Fibroblast of skin of abdomen (primary cell): ENCODE measurements around the gene TOX2.

Source experiments
- DNase-seq: peaks from one replicate; pipeline ENCODE4 v3.0.0-alpha.2; 2013

TOX2 gene

DNA sequence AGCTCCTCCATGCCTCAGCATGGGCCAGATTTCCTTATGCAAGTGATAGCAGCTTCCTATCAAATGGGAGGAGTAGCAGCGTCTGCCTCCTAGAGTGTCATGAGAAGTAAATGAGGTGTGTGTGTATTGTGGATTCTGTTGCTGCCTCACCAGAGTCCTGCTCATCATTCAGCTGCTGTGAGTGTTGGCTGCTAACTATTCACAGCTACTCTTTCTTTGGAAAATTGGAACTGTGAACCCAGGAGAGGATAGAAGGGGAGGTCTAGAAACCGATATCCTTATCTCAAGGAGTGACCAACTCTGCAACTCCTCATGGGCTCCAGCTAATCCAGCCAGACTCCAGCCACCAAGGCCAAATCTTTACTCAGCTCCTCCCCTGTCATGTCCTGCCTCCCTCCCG is 63.3 kb downstream of the TOX2 start:
- no peak for DNase-seq

GRCh38 chr20:43979576-43980105 is 65.0 kb downstream of the TOX2 start:
- DNase-seq: no peak

DNA sequence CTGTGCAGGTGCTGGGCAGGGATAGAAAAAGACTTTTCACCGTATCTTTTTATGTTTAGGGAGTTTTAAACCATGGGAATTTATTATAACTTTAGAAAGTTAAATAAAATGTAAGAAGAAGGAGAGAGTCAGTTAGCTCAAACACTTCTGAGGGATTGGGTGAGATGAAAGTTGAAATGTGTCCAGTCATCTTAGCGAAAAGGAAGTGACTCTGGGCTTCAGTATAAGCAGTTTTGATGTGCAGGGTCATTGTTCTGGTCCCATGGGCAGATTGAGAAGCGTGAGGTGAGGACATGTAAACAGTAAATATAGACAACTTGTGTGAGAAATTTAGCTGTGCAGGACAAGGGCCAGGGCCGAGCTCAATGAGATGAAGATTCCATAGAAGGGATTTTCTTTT is 66.9 kb downstream of the TOX2 start:
- no peak for DNase-seq

DNA sequence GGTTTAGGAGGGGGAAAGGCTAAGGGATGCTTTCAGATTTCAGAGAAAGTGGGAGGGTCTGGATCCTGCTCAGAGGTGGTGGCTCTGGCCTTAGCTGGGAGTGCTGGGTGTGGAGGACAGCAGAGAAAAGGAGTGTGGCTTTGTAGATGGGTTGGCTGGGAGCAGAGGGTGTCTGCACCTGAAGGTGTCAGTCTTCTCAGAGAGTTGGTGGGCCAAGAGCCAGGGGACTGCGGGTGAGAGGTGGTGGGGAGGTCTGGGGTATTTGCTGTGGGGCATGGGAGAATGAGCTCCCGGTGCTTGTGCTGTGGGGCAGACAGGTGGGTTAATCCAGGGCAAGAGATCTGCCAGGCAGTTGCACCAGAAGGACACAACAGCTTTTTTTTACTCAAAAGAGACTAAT is 67.4 kb downstream of the TOX2 start:
- DNase-seq: no peak

DNA sequence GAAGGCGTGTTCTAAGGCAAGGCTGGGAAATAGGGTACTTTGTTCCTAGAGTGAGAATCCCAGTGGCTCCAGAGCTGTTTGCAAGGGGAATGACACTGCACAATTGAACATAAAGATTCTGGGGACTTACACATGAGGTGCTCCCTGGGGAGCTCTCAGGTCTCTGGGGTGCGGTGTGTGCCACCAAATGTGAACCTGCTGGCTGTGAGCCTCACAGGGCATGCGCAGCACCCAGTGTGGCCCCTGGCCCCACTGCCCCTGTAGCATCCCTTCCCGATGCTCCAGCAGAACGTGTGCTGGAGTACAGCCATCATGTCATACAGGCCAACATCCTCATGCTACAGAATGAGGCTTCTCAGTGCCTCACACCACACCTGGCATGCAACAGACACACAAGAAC is 68.2 kb downstream of the TOX2 start:
- no peak for DNase-seq

GRCh38 chr20:43983359-43983758 is 68.7 kb downstream of the TOX2 start:
- DNase-seq: no peak

- DNase-seq: no peak
Measured at GRCh38 chr20:43983904-43984361, 69.3 kb downstream of the TOX2 start.

DNA sequence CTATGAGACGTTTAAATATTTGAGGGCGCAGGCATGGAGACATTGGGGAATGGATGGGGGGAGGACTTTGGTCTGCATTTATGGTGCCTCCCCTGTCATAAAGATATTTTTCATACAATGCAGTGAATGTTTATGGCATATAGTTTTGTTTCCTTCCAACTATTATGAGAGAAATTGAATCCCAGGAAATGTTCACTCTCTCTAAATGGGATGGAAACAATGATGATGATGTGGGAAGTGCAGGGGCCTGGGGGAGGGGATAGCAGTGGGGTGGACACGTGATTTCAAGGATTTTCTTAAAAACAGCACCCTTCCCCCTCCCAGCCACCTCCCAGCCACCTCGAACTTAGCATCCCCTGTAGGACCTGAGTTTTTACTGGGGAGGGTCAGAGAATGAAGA is 69.9 kb downstream of the TOX2 start:
- no peak for DNase-seq

DNA sequence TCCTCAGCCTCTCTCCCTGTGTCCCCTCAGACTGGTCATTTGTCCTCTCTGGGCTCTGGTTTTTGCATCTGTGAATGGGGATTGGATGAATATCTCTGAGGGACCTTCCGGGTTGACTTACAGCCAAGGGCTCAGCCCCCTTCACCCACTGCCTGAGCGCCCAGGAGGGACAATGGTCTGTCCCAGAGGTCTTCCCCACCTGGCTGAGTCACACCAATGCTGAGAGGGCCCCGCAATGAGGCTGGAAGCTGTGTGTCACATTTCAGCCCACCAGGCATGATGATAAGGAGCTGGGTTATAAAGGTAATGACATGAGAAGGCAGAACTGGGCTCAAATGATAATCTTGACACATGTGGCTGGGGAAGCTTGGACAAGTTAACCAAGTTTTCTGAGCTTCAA is 70.5 kb downstream of the TOX2 start:
- DNase-seq: no peak

GRCh38 chr20:43985608-43986316 is 71.1 kb downstream of the TOX2 start:
- DNase-seq: no peak

DNA sequence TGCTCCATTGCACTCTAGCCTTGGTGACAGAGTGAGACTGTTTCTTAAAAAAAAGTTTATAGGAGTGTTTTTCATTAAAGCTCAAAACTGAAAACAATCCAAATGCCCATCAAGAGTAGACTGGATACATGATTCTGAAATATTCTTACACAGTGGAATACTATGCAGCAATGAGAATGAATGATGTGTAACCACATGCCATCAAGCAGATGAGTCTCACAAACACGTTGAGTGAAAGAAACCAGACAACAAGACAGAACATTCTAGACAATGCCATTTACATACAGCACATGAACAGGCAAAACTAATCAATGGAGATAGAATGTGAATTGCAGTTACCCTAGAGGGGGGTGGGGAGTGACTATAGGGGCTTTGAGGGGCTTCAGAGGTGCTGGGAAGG is 72.4 kb downstream of the TOX2 start:
- no peak for DNase-seq

GRCh38 chr20:43987531-43987930 is 72.9 kb downstream of the TOX2 start:
- no peak for DNase-seq

GRCh38 chr20:43988451-43988850 is 73.8 kb downstream of the TOX2 start:
- no peak for DNase-seq

DNA sequence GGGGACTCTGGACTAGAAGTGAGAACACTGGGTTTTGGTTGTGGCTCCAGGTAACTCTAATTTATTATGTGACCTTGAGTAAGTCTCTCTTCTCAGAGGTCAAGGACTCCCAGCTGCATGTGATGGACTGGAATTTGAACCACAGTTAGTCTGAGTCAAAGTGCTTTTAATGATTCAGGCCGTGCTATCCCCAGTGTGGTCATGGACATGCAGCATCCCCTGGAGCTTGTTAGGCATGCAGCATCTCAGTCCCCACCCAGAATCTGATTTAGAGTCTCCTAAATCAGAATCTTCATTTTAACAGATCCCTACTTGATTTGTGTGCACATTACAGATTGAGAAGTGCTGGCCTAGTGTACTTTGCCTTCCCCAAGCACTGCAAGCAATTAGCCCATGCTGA is 74.2 kb downstream of the TOX2 start:
- DNase-seq: peak; percentile 56

DNA sequence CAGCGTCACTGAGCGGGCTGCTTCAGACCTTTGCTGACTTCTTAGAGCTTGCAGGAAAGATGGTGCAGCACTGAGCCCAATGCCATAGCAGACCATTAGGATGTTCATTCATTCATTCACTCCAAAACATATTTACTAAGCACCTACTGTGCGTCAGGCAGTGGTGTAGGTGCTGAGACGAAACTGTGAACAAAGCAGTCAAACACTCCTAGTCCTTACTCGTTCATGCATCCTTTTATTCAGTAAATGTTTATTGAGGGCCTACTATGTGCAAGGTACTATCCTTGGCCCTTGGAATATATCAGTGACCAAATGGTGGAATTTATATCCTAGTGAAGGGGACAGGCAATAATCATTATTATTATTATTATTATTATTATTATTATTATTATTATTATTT is 76.6 kb downstream of the TOX2 start:
- no peak for DNase-seq

- DNase-seq: no peak
Measured at GRCh38 chr20:43991982-43992381, 77.3 kb downstream of the TOX2 start.

DNA sequence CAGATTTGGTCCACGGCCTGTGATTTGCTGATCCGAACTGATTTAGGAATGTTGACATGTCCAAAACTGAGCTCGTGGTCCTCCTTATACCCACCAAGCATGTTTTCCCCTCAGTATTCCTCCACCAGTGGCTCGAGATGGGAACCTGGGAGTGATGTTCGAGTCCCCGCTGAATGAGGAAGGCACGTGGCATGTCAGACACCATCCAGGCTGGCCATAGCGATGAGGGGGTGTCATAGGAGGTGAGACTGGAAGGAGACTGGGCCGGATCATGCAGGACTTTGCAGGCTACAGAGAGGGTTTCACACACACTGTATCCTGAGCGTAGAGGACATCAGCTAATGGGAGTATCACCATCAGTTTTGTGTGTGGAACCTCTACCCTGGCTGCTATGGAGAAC is 78.2 kb downstream of the TOX2 start:
- no peak for DNase-seq

DNA sequence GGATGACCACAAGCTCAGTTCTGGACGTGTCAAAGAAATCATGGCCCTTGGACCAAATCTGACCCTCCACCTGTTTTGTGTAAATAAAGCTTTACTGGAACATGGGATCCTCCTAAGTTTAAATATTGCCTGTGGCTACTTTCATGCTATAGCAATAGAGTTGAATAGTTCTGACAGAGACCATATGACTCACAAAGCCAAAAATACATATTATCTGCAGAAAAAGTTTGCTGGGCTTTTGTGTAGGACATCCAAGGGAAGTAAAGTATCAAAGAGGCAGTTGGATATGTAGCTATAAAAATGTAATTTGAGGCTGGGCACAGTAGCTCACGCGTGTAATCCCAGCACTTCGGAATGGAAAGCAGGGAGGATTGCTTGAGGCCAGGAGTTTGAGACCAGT is 78.9 kb downstream of the TOX2 start:
- peak; percentile 38 for DNase-seq

- peak; percentile 38 for DNase-seq
Measured at GRCh38 chr20:43994486-43995100, 79.9 kb downstream of the TOX2 start.

- DNase-seq: no peak
Measured at GRCh38 chr20:43995645-43996044, 81.0 kb downstream of the TOX2 start.

DNA sequence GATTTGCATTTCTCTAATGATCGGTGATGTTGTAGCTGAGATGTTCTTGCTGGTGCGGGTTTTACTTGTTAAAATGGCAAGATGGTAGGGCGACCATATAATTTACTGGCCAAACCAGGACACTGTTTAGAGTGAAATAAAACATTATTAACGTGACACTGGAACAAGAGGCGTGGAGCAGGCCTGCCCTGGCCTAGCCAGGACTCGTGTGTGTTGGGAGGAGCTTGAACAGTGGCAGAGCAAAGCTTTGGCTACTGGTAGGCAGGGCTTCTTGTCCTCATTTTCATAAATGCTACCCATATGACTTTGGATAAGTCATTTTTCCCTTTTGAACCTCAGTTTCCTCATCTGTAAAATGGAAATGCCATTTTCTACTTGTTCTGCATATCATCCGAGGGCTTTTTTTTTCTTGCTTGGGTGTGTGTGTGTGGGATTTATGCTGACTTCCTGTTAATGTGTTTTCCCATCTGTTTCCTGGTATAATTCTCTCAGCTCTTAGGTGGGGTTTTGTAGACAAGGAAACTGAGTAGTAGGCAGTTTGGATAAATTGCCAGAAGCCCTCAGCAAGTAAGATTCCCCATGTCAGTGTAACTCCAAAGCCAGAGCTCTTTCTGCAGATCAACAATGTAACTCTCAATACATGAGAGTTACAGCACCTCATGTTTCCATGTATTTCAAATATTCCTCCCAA is 81.7 kb downstream of the TOX2 start:
- no peak for DNase-seq

DNA sequence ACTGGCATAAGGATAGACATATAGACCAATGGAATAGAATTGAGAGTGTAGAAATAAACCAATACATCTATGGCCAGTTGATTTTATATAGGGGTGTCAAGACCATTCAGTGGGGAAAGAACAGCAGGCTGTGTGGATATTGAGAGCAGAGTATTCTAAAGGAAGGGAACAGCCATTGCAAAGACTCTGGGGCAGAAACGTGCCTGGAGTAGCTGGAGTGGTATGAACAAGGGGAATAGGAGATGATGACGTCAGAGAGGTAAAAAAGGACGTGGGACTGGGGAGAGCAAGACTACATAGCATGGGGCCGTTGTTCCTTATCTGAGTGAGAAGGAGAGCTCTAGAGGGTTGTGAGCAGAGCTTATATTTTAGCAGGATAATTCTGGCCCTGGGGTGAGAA is 85.2 kb downstream of the TOX2 start:
- no peak for DNase-seq

DNA sequence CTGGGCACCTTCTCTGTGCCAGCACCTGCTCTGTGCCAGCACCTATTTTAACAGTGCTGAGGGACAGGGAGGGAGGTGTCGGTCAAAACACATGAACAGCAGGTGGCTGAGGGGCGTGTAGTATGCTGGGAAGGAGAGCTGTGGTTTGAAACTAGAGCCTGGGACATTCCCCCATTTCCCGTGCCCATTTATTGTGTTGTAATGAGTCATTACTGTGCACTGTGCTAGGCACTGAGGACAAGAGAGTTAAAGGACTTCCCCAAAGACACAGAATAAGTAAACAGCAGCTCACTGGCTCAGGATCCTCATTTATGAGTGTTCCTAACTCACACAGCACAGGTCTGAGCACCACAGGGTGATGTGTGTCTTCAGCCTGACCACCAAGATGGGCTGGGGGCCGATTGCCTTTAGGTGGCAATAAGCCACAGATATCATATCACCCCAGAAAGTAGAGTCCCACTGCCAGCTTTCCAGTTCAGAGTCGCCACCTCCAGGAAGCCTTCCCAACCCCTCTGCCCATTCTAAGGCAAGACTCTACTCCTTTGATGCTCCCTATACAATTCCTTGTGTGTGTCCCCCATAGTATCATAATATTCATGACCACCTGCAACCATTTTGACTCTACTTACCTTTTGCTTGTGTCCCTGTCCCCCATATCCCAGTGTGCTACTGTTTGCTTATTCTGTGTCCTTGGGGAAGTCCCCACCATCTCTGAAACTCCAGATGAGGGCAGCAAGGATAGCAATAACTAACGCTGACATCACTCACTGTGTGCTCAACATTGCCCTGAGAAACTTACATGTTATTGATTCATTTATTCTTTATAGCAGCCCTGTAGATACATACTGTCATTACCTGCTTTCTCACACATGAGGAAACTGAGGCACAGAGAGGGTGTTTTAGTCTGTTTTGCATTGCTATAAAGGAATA is 87.3 kb downstream of the TOX2 start:
- no peak for DNase-seq
